Measurements from ENCODE around the gene METTL16. TPM values are rescaled to one million over a fixed set of nuclear protein-coding genes. Genes with fewer than 3 reads are reported as not detected.
"Not testable (repeated sequence)": the region's sequence is repeated elsewhere in the genome, so short reads cannot be mapped to it uniquely, and the experiment has no call there.

The METTL16 gene
- total RNA-seq, 1 donor from 2014 or later = 39.3 TPM

GRCh38 chr17:2549392-2550211 lies 37.9 kb upstream of the METTL16 start:
- Mint-ChIP-seq H3K27ac (no peak overlapping the region), H3K4me3 (no peak overlapping the region), H3K36me3 (no peaks in the 10 kb centered on the region), H3K4me1 (ENCODE audit: unreplicated experiment) (peaks cover 19% of the 10 kb centered on the region), H3K9me3 (no peaks in the 10 kb centered on the region), H3K27me3 (peaks cover 5% of the 10 kb centered on the region)
- TF ChIP-seq CTCF (conservative IDR thresholded peaks at IDR 0.05) = no peak
- no peak for DNase-seq (ENCODE audit: extremely low spot score, unreplicated experiment)

GRCh38 chr17:2548026-2548425 lies 36.3 kb upstream of the METTL16 start:
- H3K27ac Mint-ChIP-seq = peak overlapping the region; percentile 80

GRCh38 chr17:2547176-2547575 lies 35.5 kb upstream of the METTL16 start:
- Mint-ChIP-seq H3K27ac (peak overlapping the region; percentile 80), H3K27me3 (peaks cover 5% of the 10 kb centered on the region), H3K4me3 (no peak overlapping the region), H3K4me1 (ENCODE audit: unreplicated experiment) (peaks cover 19% of the 10 kb centered on the region), H3K36me3 (no peaks in the 10 kb centered on the region), H3K9me3 (no peaks in the 10 kb centered on the region)
- no peak for DNase-seq (ENCODE audit: extremely low spot score, unreplicated experiment)
- TF ChIP-seq CTCF (conservative IDR thresholded peaks at IDR 0.05) = no peak

More at GRCh38 chr17:2548026-2548425, 36.3 kb upstream of the METTL16 start:
- H3K9me3 Mint-ChIP-seq; H3K27me3 Mint-ChIP-seq; DNase-seq (ENCODE audit: extremely low spot score, unreplicated experiment); H3K36me3 Mint-ChIP-seq; H3K4me3 Mint-ChIP-seq: not testable (repeated sequence)
- H3K4me1 Mint-ChIP-seq (ENCODE audit: unreplicated experiment) = peaks cover 19% of the 10 kb centered on the region

- DNase-seq (ENCODE audit: extremely low spot score, unreplicated experiment) = no peak
- no peaks in the 10 kb centered on the region for H3K36me3 Mint-ChIP-seq
- H3K9me3 Mint-ChIP-seq = no peaks in the 10 kb centered on the region
- no peak for TF ChIP-seq CTCF (conservative IDR thresholded peaks at IDR 0.05)
- H3K27ac Mint-ChIP-seq = peak overlapping the region; percentile 43
- H3K27me3 Mint-ChIP-seq = no peaks in the 10 kb centered on the region
- H3K4me3 Mint-ChIP-seq = no peak overlapping the region
- peaks cover 11% of the 10 kb centered on the region for H3K4me1 Mint-ChIP-seq (ENCODE audit: unreplicated experiment)
Observed at GRCh38 chr17:2545393-2545792, 33.7 kb upstream of the METTL16 start.

GRCh38 chr17:2542456-2542855 lies 30.8 kb upstream of the METTL16 start:
- no peak for DNase-seq (ENCODE audit: extremely low spot score, unreplicated experiment)
- no peak for TF ChIP-seq CTCF (conservative IDR thresholded peaks at IDR 0.05)
- Mint-ChIP-seq H3K4me1 (ENCODE audit: unreplicated experiment) (peaks cover 7% of the 10 kb centered on the region), H3K9me3 (no peaks in the 10 kb centered on the region), H3K4me3 (no peak overlapping the region), H3K36me3 (no peaks in the 10 kb centered on the region), H3K27me3 (no peaks in the 10 kb centered on the region), H3K27ac (peak overlapping the region; percentile 22)

- Mint-ChIP-seq H3K36me3 (no peaks in the 10 kb centered on the region), H3K4me3 (no peak overlapping the region), H3K27ac (peak overlapping the region; percentile 22), H3K4me1 (ENCODE audit: unreplicated experiment) (peaks cover 4% of the 10 kb centered on the region), H3K9me3 (no peaks in the 10 kb centered on the region), H3K27me3 (no peaks in the 10 kb centered on the region)
- TF ChIP-seq CTCF (conservative IDR thresholded peaks at IDR 0.05) = no peak
- no peak for DNase-seq (ENCODE audit: extremely low spot score, unreplicated experiment)
Observed at GRCh38 chr17:2542056-2542455, 30.4 kb upstream of the METTL16 start.

- not testable (repeated sequence) for H3K4me3 Mint-ChIP-seq; H3K27me3 Mint-ChIP-seq; H3K4me1 Mint-ChIP-seq (ENCODE audit: unreplicated experiment); DNase-seq (ENCODE audit: extremely low spot score, unreplicated experiment); H3K27ac Mint-ChIP-seq; H3K9me3 Mint-ChIP-seq; H3K36me3 Mint-ChIP-seq
Observed at GRCh38 chr17:2537579-2537978, 25.9 kb upstream of the METTL16 start.
